Testis (tissue), 3 donors: ENCODE data around the gene NUMA1. TPM values are rescaled to one million over a fixed set of nuclear protein-coding genes. Genes with fewer than 3 reads are reported as not detected.

Experiments
- DNase-seq: peaks from one replicate; pipeline ENCODE4 v3.0.0-alpha.2; 2019
- H3K27ac ChIP-seq, 2 donors: fragments of 200-600 bp; sonication (generic); one replicate each; pipeline ENCODE4 v1.5.1; 2019
- H3K27me3 ChIP-seq: fragments of 200-600 bp; sonication (generic); one replicate; pipeline ENCODE4 v1.5.1; 2019
- H3K36me3 ChIP-seq: fragments of 200-600 bp; sonication (generic); one replicate; pipeline ENCODE4 v1.5.1; 2017; ENCODE audit warnings: low read depth; ENCODE audit errors: missing control alignments
- H3K4me1 ChIP-seq: fragments of 200-600 bp; sonication (generic); one replicate; pipeline ENCODE4 v1.5.1; 2019
- H3K4me3 ChIP-seq, 2 donors: fragments of 200-600 bp; sonication (generic); one replicate each; pipeline ENCODE4 v1.5.1; 2017 to 2019
- H3K9me3 ChIP-seq: fragments of 200-600 bp; sonication (generic); one replicate; pipeline ENCODE4 v1.5.1; 2017
- CTCF ChIP-seq, 3 experiments: fragments of 450-650 bp in 2 of 3; fragments of 200-600 bp in 1 of 3; sonication (generic) in 1 of 3; IDR thresholded peaks; one replicate each; pipeline ENCODE4 v1.5.1; 2016 to 2019; ENCODE audit warnings: antibody characterized with exemption in 3 of 3, mild to moderate bottlenecking in 2 of 3, moderate library complexity in 1 of 3
- POLR2A ChIP-seq: fragments of 450-650 bp; IDR thresholded peaks from one replicate; pipeline ENCODE4 v1.6.1; 2017; ENCODE audit warnings: antibody characterized with exemption, mild to moderate bottlenecking, moderate library complexity
- WGBS, 2 donors: methylation state at CpG; one replicate each; pipeline ENCODE4 v1.1.5; 2018; 5-methylcytosine and 5-hydroxymethylcytosine counted together
- intact Hi-C: fragments of 100-400 bp; cut with DNase I; formaldehyde crosslinking; loops from one replicate; pipeline ENCODE4 v1.15.1; 2023; ENCODE audit warnings: low total_unique reads
- polyA plus RNA-seq: library from polyadenylated mRNA; stranded (reverse); fragments of 350-450 nt; fragmentation: Illumina TruSeq; extraction: RNeasy Lipid Tissue Mini Kit (QIAGEN cat#74804); gene quantifications from one replicate; pipeline ENCODE4 v1.2.3, GENCODE V29; 2014; ENCODE audit warnings: low read depth, low replicate concordance; ENCODE audit not compliant: insufficient read depth
- total RNA-seq, 2 donors: library from RNA; depleted of rRNA; stranded (reverse); fragments of >200 nt; gene quantifications; one replicate each; pipeline ENCODE4 v1.2.3, GENCODE V29; 2016

NUMA1 gene
- total and polyA plus RNA-seq, 3 donors from 2014 or later: 186 to 470 (median 452) TPM

DNA sequence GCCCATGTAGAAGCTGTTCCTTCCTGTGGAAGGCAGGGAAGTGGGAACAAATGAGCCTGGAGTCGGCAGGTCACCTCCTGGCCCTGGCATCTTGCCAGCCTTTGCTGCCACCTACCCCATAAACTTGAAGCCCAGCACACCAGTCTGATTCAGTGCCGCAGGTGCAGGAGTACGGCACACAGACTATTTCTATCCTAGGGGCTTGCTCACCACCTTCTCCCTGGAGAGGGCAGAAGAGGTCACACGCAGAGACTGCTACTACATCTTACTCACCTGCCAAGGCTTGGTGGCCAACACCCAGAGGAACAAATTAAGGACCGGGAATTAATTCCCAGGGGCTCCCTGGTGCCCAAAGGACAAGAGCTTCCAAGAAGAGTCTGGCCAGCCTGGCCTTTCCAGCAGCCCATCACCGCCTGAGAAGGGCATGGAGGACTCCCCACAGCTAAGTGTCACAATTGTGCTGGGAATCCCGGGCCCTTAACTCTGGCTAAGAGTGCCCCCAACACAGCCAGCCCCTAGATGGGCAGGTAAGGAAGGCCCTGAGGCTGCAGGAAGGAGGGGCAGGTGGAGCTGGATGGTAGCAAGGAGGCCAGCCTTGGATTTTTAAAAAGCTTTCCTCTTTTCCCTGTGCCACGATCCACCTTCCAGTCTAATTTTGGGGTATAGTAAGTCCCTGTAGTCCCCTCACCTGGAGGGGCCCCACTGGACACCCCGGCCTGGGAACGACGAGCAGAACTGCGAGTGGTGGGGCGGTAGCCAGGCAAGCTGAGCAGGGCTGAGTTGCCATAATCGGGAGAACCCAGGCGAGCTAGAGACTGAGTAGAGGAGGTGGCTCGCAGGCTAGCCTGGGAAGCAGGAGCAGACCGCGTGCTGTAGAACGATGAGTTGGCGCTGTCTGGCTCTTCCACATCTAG, 74.7 kb downstream of the NUMA1 start:
- intact Hi-C loops: no loop called here
- TF ChIP-seq CTCF (IDR thresholded peaks at IDR 0.05): no peak
- TF ChIP-seq POLR2A: no peak
- Histone ChIP-seq H3K27ac (no peak overlapping the region), H3K9me3 (no peaks in the 10 kb centered on the region), H3K4me1 (no peaks in the 10 kb centered on the region), H3K4me3 (no peak overlapping the region), H3K36me3 (peaks cover 5% of the 10 kb centered on the region), H3K27me3 (no peaks in the 10 kb centered on the region)
- no peak for DNase-seq
- 85 to 87% methylated on average over 16 to 20 of the region's 20 CpGs for WGBS, 2 donors

- no peak overlapping the region for H3K4me3 ChIP-seq
- no peaks in the 10 kb centered on the region for H3K27me3 ChIP-seq
- WGBS, 2 donors: 85 to 89% methylated on average over 13 to 16 of the region's 16 CpGs
- H3K9me3 ChIP-seq: no peaks in the 10 kb centered on the region
- no peak for DNase-seq
- peaks cover 6% of the 10 kb centered on the region for H3K4me1 ChIP-seq
- intact Hi-C loops: no loop called here
- H3K36me3 ChIP-seq: peaks cover 5% of the 10 kb centered on the region
- TF ChIP-seq CTCF (IDR thresholded peaks at IDR 0.05): no peak
- TF ChIP-seq POLR2A: no peak
- no peak overlapping the region for H3K27ac ChIP-seq
These were observed 75.6 kb downstream of the NUMA1 start for GRCh38 chr11:72004515-72005346.

GRCh38 chr11:72003776-72004171, 76.6 kb downstream of the NUMA1 start:
- Histone ChIP-seq H3K9me3 (no peaks in the 10 kb centered on the region), H3K27ac (no peak overlapping the region), H3K36me3 (peaks cover 5% of the 10 kb centered on the region), H3K4me1 (peaks cover 15% of the 10 kb centered on the region), H3K4me3 (no peak overlapping the region), H3K27me3 (no peaks in the 10 kb centered on the region)
- no peak for DNase-seq
- TF ChIP-seq POLR2A: no peak
- TF ChIP-seq CTCF (IDR thresholded peaks at IDR 0.05): no peak
- intact Hi-C loops: no loop called here
- WGBS, 2 donors: 82 to 94% methylated on average over 10 to 20 of the region's 20 CpGs

DNA sequence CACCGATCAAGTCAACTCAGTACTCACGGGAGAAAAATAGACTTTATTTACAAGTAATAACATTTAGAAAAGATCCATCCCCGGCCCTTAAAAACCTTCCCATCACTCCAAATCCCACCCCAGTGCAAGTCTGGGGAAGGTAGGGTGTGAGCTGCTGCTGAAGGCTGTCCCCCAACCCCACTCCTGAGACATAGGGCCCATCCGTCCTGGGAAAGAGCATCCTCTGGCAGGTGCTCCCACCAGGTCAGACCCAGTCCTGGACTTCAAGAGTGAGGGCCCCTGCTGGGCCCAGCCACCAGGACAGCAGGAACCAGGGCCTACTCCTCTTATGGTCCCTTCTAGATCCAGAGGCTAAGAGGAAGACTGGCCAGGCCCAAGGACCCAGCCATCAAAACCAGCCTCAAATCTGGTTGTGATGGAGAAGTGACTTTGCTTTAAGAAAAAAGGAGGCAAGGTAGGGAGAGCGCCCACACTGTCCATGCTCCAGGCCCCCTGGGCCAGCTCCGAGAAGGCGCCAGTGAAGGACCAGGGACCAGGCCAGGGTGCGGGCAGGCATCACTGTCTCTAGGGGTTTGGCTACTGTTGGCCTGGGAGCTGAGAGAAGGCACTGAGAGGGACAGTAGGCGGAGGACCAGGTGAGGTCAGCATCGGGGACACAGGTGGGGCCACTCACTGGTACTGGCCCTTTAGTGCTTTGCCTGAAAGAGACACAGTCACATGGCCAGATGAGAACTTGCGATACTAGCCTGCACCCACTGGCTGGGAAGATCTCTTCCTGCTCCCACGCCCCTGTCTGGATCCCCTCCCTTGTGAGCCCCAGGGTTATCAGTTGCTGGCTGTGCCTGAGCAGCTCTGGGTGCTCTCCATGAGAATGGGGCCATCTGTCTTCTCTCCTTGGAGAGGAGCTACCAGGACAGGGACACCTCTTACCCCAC, 77.2 kb downstream of the NUMA1 start:
- Histone ChIP-seq H3K9me3 (no peaks in the 10 kb centered on the region), H3K27ac (no peak overlapping the region), H3K36me3 (peaks cover 5% of the 10 kb centered on the region), H3K4me1 (peaks cover 15% of the 10 kb centered on the region), H3K4me3 (no peak overlapping the region), H3K27me3 (no peaks in the 10 kb centered on the region)
- WGBS, 2 donors: 84 to 94% methylated on average over 8 to 12 of the region's 12 CpGs
- TF ChIP-seq CTCF (IDR thresholded peaks at IDR 0.05) (no peak), POLR2A (no peak)
- no peak for DNase-seq
- intact Hi-C loops: no loop called here
